NCI-H2227 (cell line): Measurements from ENCODE around the gene NAB1.

ENCODE experiments used
- DNase-seq: peaks from one replicate; lab custom pipeline; 2025; ENCODE audit not compliant: unreplicated experiment; lab: John Stamatoyannopoulos, UW

Gene NAB1

GRCh38 chr2:190711069-190711468 lies 62.2 kb downstream of the NAB1 start:
- no peak for DNase-seq

- DNase-seq = no peak
Observed at GRCh38 chr2:190713471-190713870, 64.6 kb downstream of the NAB1 start.

- DNase-seq = no peak
Observed at GRCh38 chr2:190714958-190715357, 66.1 kb downstream of the NAB1 start.

GRCh38 chr2:190716176-190716807 lies 67.4 kb downstream of the NAB1 start:
- DNase-seq = no peak

GRCh38 chr2:190717306-190717705 lies 68.4 kb downstream of the NAB1 start:
- no peak for DNase-seq

GRCh38 chr2:190717764-190718651 lies 69.1 kb downstream of the NAB1 start:
- no peak for DNase-seq

DNA sequence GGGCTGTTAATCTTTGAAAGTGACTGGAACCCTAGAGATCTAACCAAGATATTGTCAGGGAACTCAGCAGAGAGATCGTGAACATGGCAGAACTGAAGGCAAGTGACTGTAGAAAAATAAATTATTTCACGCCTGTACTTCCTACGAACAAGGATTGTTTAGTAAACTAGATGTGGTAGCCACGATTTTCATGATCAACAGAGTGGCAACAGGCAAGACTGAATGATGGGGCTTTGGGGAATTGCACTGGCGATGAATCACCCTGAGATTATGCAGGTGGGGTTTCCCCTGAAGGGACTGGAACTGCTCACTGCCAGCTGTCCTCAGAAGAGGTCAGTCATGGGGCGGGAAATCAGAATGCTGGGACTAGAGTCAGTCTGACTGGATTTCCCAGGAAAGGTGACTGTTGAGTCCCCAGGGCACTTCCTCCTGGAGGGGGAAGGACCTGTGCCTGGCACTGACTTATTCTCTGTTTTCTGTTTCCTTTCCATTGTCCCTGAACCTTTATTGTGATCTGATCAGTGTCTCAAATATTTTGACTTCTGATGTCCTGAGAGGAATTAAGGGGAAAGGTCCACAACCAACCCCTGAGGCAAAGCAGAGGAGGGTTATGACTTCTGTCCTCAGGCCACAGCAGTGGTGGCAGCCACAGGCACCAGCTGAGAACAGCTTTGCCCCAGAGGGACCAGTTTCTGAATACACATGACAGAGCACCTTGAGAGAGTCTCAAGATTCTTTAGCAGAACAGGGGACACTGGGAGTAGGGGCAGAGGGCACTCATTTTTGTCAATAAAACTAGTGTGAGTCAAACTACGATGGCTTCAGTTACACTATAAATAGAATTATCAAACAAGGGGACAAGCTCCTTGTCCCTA lies 70.0 kb downstream of the NAB1 start:
- no peak for DNase-seq

GRCh38 chr2:190720276-190720675 lies 71.4 kb downstream of the NAB1 start:
- DNase-seq = no peak

GRCh38 chr2:190720691-190721090 lies 71.8 kb downstream of the NAB1 start:
- DNase-seq = no peak

DNA sequence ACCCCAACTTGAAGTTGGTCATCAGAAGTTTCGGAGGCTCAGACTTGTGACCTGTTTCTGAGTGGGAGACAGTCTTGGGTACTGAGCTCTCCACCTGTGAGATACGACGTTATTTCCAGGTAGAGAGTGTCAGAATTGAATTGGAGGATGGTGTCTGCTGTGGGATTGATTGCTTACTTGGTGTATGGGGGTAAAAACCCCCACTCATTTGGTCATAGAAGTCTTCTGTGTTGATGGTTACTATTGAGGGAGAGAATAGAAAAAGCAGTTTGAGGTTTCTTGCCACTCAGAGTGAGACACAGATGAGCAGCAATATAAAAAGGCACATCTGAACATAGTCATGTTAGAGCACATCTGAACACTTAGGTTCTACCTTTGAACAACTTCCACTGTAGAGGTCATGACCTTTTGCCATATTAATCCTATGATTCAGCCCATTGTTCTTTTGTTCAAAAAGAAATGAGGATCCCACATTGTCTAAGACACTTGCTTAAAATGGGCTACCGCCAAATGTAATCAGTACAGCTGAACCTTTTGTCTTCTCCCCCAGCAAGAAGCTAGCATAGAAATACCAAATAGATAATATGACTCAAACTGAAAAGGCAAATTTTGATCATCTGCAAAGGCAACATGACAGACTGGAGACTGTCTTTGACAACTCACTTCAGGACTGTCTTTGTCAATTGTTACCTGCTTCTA lies 73.3 kb downstream of the NAB1 start:
- no peak for DNase-seq

- no peak for DNase-seq
Observed at GRCh38 chr2:190722835-190723234, 74.0 kb downstream of the NAB1 start.

DNA sequence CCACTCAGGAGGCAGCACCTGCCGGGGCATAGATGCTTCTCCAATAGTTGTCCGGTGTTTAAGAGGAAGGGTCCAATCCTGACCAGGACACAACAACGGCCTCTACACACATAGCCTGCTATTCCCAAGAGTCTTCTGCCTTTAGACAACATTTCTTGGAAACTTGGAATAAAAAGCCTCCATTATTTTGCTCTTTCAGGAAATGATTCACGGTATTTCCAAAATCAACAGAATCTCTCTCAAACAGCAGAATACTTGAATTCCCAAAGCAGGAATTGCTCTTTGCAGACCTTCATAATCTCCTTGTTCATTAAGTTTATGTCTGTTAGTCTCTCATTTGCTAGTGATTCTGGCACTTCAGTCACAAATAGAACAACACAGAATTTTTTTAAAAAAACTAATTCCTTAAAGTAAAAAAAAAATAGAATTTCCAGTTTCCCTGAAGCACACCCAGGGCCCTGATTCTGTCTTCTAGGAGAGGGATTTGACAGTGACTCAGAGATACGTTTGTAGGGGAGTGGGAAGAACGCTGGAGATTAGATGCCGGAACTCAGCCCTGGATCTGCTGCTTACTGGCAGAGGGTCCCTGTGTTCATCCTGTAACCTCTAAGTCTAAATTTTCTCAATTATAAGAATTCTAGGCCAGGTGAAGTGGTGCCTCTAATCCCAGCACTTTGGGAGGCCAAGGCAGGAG lies 74.7 kb downstream of the NAB1 start:
- no peak for DNase-seq

- no peak for DNase-seq
Observed at GRCh38 chr2:190726255-190726654, 77.4 kb downstream of the NAB1 start.

GRCh38 chr2:190736355-190736754 lies 87.5 kb downstream of the NAB1 start:
- DNase-seq = no peak

- no peak for DNase-seq
Observed at GRCh38 chr2:190740449-190740848, 91.6 kb downstream of the NAB1 start.
